SHP77 (cell line): ENCODE results near the gene RIMBP2.

Source experiments
- DNase-seq, 2 experiments: peaks; one replicate each; lab custom pipeline; 2025; lab: John Stamatoyannopoulos, UW

Gene RIMBP2

GRCh38 chr12:130440411-130441080 is 275.6 kb downstream of the RIMBP2 start:
- DNase-seq = no peak

- no peak for DNase-seq
Measured at GRCh38 chr12:130439250-130439649, 276.8 kb downstream of the RIMBP2 start.

- no peak for DNase-seq
Measured at GRCh38 chr12:130438711-130439110, 277.4 kb downstream of the RIMBP2 start.

DNA sequence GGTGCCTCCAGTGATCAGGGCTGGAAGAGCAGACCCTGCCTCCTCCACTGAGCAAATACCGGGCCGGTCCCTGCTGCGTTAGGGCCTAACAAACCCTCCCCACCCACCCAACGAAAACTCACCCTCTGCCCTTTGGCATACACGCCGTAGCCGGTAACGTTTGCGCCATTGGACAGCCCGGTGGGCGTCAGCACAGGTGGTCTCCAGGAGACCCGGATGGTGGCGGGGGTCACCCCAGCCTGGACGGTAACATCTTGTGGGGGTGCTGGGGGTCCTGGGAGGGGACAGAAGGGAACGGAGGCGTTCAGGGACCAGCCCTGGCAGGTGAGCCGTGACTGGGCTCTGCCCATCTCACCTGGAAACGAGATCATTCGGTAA is 277.9 kb downstream of the RIMBP2 start:
- no peak for DNase-seq

- DNase-seq = no peak
Measured at GRCh38 chr12:130437555-130438242, 278.4 kb downstream of the RIMBP2 start.

GRCh38 chr12:130436741-130437501 is 279.2 kb downstream of the RIMBP2 start:
- DNase-seq = no peak

DNA sequence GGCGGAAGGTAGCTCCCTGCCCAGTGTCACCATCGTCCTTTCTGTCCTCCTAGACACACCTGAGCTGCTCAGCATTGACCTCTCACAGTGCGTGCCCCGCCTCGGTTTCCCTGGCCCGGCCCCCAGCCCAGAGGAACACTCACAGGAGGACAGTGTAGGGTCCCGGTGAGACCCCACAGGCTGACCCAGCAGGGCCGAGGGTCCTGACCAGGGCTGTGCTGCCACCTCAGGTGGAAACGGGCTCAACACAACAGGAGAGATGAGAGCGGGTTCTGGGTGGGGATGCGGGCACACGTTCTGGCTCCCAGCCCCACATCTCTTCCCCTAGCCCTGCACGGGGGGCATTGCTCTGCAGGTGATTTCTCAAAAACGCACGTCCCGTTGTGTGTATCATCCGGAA is 280.3 kb downstream of the RIMBP2 start:
- no peak for DNase-seq

DNA sequence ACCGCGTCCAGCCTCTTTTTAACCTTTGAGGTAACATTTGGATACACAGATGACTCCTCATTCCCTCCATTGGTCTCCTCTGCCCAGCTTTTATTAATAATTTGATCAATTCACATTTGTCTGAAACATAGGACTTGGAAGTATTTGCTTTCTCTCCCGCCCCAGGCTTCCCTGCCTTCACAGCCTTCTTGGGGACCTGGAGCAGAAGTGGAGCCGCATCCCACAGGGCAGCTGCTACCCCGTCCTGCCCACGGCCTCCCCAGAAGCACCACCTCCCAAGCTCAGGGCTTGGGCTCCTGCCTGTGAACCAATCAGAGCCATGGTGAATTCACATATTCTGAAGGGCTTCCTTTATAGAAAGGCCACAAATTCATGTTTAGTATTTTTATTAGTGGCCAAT is 280.8 kb downstream of the RIMBP2 start:
- no peak for DNase-seq

- DNase-seq = no peak
Measured at GRCh38 chr12:130434560-130434959, 281.5 kb downstream of the RIMBP2 start.

GRCh38 chr12:130433834-130434233 is 282.3 kb downstream of the RIMBP2 start:
- DNase-seq = no peak

DNA sequence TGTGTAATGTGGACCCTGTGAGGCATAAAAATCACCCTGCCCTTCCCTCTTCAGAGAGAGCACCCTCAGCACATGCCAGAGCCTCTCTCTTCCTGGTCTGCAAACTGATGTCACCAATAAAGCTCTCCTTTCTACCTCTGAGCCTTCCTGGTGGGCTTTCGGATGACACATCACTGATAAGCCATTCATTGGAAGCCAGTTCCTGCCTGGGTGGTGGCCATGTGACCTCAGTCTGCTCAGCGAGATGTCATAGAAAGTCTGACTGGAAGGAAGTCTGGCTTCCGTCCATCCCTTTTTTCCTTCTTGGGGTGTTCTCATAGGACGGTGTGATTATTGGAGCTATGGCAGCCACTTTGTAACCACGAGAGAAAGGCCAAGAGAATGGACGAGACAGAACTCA is 282.7 kb downstream of the RIMBP2 start:
- DNase-seq = no peak

GRCh38 chr12:130431176-130431575 is 284.9 kb downstream of the RIMBP2 start:
- DNase-seq = no peak

DNA sequence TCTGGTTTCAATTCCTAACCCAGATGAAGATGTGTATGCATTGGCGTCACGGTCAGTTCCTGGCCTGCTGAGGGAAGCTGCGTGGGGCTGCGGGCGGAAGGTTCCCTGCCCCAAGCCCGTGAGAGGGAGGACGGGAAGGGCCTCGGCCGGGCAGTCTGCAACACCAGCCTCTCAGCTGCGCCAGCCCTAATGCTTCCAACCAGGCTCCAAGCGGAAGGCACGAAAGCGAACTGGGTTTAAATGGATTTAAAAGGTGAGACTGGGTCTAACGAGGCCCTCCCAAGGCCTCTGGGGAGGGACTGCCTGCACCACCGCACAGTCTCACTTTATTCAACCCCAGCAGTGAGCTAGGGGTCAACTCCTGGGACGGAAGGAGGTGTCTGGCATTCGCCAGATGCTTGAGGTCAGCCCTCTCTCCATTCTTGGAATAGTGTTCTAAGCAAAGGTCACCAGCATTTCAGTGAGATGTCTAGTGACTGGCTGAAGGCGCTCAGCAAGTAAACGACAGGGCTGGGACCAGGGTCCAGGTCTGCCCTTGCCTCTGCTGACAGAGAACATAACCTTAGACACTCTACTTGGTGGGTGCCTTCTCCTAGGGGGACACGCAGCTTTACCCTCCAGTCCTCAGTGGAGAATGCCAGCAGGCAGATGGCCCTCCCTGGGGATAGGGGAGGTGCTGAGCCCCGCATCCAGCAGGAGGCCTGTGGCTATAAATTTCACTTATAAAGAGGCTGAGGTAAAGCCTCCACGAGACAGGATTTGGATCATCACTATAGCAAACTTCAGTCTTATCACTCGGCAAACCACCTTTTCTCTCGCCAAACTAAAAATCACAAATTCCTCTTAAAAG is 286.2 kb downstream of the RIMBP2 start:
- no peak for DNase-seq

- no peak for DNase-seq
Measured at GRCh38 chr12:130428116-130428515, 288.0 kb downstream of the RIMBP2 start.

DNA sequence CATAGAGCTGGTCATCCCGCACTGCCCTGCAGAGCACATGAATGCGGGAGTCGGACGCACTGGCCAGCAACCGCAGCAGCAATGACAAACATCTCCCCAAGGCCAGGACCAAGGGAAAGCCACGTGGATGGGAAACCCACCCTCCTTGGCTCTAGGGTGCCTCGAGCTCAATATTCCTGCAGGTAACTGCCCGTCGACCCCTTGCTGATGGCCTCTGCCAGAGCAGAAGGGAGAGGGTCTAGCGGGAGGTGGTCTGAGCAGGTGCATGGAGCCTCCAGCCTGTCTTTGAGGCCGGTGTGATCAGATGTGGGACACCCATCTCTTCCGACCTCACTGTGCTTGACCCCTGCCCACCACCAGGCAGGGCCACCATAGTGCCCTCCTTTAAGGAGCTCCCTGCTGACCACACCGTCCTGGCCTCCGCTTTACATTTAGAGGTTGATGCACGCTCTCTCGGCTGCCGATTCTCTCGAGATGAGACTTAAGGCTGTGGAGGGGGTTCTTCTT is 288.7 kb downstream of the RIMBP2 start:
- DNase-seq = no peak

DNA sequence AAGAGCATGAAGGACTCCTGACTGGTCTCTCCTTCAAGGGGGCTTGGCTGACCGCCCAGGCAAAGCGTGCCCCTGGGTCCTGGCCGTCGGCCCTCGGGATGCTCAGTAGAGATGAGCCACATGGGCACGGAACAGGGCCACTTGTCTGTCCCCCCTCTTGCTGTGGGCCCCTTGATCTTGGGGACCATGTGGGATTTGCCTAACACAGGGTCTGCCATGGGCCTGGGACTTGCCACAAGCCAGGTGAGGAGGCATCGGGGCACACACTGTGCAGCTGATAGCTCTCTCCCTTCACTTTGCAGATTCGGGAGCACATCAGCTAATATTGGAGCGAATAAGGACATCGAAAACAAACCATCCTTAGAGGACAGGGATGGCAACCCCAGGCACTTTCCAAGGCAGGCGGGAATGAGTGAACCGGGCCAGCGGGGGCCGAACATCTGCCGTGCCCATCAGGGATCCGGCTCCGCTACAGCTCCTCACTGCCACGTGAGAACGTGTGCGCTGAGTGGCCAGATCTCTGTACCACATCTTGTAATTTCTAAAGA is 290.3 kb downstream of the RIMBP2 start:
- no peak for DNase-seq

DNA sequence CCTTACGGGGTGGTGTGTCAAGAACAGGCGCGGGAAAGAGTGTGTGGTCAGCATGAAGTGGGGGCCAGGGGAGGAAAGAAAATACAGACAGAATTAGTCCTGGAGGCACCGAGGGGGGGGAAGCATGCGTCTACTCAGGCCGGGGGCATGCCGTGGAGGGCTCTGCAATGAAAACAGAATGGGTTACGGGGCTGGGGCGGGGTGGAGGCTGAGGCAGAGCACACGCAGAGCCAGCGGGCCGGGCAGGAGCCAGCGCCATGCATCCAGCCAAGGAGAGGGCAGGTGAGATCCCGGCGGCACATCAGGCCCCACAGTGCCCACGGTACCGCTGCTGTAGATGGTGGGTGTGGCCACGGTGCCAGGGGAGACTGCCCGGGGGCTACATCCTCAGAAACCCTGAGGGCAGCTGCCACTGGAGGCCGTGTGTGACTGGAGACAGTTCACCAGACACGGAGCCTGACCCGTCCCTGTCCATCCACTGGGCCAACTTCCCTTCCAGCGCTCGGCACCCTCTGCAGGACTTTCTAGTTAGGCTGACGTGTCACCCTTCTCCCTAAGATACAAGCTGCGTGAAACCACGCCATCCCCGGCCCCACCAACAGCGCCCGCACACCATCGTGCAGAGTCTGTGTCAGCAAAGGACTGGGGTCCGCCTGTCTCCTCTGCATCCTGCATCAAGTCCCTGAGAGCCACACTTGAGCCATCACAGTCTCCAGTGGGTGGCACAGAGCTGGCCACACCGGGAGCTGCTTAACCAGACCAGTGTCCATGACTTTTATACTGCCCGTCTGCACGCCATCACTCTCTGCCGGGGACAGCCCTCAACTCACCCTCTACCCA is 291.0 kb downstream of the RIMBP2 start:
- DNase-seq = no peak

- no peak for DNase-seq
Measured at GRCh38 chr12:130423991-130424857, 291.9 kb downstream of the RIMBP2 start.

DNA sequence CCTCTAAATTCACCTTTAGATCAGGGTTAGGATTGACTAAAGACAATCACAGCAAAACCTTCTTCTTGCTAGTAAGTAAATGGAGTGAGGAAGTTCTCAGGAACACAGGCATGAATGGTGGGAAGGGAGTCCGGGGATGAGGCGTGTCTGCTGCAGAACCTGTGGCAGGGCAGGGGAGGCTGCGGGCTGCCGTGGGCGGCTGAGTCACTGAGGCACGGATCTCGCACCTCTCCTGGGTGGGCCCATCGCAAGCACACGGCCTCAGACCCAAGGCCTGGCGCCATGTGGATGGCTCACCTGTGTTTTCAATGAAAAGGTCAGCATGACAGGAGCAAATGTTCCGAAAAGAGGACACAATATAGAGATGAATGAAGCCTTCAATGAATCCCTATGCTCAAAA is 293.0 kb downstream of the RIMBP2 start:
- DNase-seq = no peak

GRCh38 chr12:130422676-130423075 is 293.4 kb downstream of the RIMBP2 start:
- DNase-seq = no peak
